Activated gamma-delta T cell treated with Interleukin-2 at 50 U/mL for 16 hours (primary cell): ENCODE results near the gene MPZL2.

ENCODE experiments used
- DNase-seq: peaks from one replicate; pipeline ENCODE4 v3.0.0-alpha.2; 2020

MPZL2 gene

DNA sequence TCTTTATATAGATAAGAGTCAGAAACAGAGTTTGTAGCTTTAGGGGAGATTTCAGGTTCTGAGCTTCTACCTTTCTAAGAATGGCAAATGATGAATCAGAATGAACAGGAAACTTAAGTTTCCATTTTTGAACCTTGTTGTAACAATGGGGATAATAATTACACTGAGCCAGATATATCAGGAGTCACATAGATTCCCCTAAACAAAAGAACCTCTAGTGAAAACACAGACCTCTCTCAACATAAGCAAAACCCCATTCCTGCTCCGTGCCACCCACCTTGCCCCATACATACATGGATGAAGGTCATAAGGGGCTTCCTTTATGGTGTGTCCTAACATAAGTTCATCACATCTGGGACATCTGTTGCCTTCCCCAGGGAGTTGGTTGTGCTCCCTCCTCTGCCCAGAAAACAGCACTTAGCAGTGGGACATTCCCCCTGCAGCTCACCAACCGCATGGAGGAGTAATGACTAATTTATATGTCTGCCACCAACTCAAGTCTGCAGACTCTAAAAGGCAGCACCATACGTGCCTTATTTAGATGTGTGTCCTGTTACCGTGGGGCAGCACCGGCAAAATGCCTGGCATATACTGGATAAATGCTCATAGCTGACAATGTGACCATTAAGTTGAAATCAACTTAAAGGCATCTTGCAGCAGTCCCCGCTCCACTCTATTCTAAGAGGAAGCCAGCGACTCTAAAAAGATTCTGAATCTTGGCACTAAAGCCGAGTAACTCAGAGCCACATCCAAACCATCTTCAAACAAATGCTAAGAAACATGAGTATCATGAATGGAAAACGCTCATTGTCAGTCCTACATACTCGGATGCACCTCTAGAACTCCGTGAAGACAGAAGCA lies 47.2 kb downstream of the MPZL2 start:
- peak; percentile 26 for DNase-seq

- no peak for DNase-seq
Measured at GRCh38 chr11:118215765-118216164, 48.3 kb downstream of the MPZL2 start.

DNA sequence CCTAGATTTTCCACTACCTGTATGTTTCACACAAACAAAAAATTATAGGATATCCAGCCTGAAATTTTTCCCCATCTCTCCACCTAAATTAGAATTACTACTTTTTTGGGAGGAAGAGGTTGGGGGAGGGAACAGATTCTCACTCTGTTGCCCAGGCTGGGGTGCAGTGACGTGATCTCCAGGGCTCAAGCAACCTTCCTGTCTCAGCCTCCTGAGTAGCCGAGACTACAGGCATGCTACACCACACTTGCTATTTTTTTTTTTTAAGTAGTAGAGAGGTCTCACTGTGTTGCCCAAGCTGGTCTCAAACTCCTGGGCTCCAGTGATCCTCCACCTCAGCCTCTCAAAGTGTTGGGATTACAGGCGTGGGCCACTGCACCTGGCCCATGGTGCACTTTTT lies 48.8 kb downstream of the MPZL2 start:
- DNase-seq = no peak

DNA sequence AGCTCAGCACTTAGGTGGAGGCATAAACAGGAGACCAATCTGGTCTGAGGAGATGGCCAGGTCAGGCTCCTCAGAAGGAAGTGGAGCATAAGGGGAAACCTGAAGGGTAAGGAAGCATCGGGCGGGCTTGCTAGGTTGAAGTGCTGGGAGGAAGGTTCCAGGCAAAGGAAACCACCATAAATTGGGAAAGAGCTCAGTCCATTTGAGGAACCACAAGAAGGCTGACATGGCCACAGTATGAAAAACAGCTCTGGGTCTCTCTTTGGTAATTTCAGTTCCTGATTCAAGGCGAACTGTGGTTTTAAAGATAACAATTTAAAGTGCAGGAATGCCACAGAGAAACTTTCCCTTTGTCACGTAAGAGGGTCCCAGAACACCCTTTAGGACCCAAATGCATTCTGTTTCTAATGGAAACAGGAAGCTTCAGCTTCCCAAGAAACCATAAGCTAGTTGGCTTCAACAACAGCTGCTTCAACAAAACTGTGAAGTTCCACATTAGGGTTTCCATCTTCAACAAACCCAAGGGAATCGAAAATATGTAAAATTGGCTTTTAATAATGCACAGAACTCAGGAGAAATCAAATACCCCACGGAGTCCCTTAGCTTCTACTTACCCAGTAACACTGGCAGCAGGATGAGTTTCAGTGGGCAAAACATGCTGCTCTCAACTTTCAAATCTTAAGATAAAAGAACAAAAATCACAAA lies 49.7 kb downstream of the MPZL2 start:
- no peak for DNase-seq

GRCh38 chr11:118213781-118214180 lies 50.3 kb downstream of the MPZL2 start:
- no peak for DNase-seq

GRCh38 chr11:118213201-118213600 lies 50.9 kb downstream of the MPZL2 start:
- no peak for DNase-seq

DNA sequence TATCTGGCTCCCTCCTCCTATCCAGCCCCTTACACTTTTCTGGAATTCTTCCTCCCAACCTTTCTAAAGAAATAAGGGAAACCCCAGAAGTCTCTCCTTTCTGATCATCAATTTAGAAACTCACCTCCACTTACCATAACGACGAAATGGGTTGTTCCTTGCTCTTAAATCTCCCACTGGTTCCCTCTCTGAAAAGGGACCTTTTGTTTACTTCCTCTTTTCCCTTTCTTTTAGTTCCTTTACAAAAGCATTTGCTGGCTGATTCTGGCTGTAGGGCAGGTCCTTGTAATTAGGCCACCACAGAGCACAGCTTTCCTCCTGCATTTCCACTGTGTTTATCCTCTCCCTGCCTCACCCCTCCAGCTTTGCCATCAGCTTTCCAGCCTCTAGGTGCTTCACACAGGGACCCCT lies 51.3 kb downstream of the MPZL2 start:
- no peak for DNase-seq

GRCh38 chr11:118212131-118212725 lies 51.9 kb downstream of the MPZL2 start:
- DNase-seq = no peak

GRCh38 chr11:118211006-118211405 lies 53.1 kb downstream of the MPZL2 start:
- no peak for DNase-seq

DNA sequence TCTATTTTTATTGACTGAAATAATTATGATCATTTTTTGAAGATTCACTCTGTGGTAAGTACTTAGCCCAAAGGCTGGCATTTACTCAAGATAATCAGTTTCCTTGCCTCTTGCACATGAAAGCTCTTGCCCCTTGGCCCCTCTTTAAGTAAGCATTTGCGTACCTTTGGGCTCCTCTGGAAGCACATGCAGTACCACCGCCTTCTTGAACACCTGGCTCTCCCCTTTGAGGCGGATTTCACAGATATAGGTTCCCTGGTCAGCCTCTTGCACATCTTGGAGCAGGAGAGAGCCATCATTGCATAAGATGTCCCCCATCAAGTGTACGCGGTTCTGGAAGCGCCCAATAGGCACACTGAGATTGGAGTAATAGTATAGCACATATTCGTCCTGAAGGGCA lies 53.8 kb downstream of the MPZL2 start:
- no peak for DNase-seq

DNA sequence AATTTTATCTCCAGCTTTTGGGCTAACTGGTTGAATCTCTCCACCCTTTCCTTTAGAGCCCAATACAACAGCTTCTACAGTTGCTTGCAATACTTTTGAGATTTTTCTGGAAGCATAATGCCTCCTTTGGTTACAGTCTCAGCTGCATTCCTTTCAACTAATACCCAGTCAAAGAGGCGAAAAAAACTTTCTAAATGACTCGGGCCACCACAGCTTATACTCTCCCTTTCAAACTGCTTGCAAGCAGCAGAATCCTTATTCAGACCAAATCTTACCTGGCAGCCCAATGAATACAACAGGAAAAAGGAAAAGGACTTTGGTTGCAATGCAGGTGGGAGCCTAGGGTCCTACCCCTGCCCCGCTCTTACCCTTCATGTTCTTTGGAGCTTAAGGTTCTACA lies 55.1 kb downstream of the MPZL2 start:
- no peak for DNase-seq

GRCh38 chr11:118207079-118207478 lies 57.0 kb downstream of the MPZL2 start:
- DNase-seq = no peak

GRCh38 chr11:118206391-118207031 lies 57.6 kb downstream of the MPZL2 start:
- no peak for DNase-seq

DNA sequence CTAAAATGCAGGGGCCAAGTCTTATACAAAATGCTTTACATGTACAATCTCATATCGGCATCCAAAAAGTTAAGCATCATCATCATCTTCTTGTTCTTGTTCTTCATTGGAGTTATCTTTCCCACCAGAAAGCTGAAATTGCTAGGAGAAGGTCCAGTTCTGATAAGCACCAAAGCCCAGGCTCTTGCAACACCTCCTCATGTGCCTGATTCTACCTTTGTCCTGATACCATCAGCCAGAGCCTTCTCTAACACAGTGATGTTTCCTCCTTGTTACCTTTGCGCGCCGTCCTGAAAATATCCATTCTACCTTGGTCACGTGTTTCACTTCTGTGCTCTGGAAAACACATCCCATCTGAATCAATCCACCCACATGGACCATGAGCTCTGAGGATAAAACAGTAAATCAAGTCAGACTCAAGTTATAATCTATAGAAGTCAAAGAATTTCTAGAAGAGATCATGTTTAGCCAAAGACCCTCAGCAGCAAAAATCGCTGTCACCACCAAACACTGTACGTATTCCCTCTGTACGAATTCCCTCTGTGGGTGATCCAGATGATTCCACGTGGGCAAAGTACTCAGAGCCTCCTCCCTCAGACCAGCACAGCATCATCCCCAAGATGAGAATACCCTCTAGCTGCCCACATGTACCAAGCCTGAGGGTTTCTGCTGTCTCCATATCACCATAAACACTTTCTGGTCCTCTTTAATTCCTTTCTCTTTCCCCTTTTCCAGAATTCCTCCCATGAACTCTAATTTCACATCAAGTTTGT lies 58.3 kb downstream of the MPZL2 start:
- DNase-seq = no peak
